Measurements from ENCODE around the gene SPINK8.
"Not testable (repeated sequence)": the region's sequence is repeated elsewhere in the genome, so short reads cannot be mapped to it uniquely, and the experiment has no call there.

SPINK8 gene

GRCh38 chr3:48280881-48281280, 52.6 kb downstream of the SPINK8 start:
- DNase-seq (ENCODE audit: low spot score in 2 of 2), result no peak
- Mint-ChIP-seq H3K4me3 (no peak overlapping the region), H3K4me1 (no peaks in the 10 kb centered on the region), H3K27me3 (no peaks in the 10 kb centered on the region), H3K27ac (no peak overlapping the region), H3K9me3 (no peaks in the 10 kb centered on the region), H3K36me3 (peaks cover 4% of the 10 kb centered on the region)
- ATAC-seq (ENCODE audit: low read depth), result no peak

GRCh38 chr3:48278884-48279559, 54.4 kb downstream of the SPINK8 start:
- H3K9me3 Mint-ChIP-seq, result no peaks in the 10 kb centered on the region
- peaks cover 4% of the 10 kb centered on the region for H3K36me3 Mint-ChIP-seq
- H3K27ac Mint-ChIP-seq, result no peak overlapping the region
- DNase-seq (ENCODE audit: low spot score in 2 of 2), result no peak
- no peak for ATAC-seq (ENCODE audit: low read depth)
- H3K27me3 Mint-ChIP-seq, result no peaks in the 10 kb centered on the region
- no peak overlapping the region for H3K4me3 Mint-ChIP-seq
- no peaks in the 10 kb centered on the region for H3K4me1 Mint-ChIP-seq

GRCh38 chr3:48276911-48277641, 56.4 kb downstream of the SPINK8 start:
- DNase-seq (ENCODE audit: low spot score in 2 of 2), result no peak

GRCh38 chr3:48275287-48276027, 58.0 kb downstream of the SPINK8 start:
- peaks cover 3% of the 10 kb centered on the region for H3K36me3 Mint-ChIP-seq
- no peak overlapping the region for H3K4me3 Mint-ChIP-seq
- H3K4me1 Mint-ChIP-seq, result no peaks in the 10 kb centered on the region
- no peaks in the 10 kb centered on the region for H3K27me3 Mint-ChIP-seq
- no peaks in the 10 kb centered on the region for H3K9me3 Mint-ChIP-seq
- H3K27ac Mint-ChIP-seq, result no peak overlapping the region
- DNase-seq (ENCODE audit: low spot score in 2 of 2), result no peak
- ATAC-seq (ENCODE audit: low read depth), result no peak

More at GRCh38 chr3:48276911-48277641, 56.4 kb downstream of the SPINK8 start:
- no peak overlapping the region for H3K27ac Mint-ChIP-seq
- H3K4me1 Mint-ChIP-seq, result no peaks in the 10 kb centered on the region
- H3K4me3 Mint-ChIP-seq, result no peak overlapping the region
- H3K36me3 Mint-ChIP-seq, result peaks cover 2% of the 10 kb centered on the region
- no peak for ATAC-seq (ENCODE audit: low read depth)
- no peaks in the 10 kb centered on the region for H3K9me3 Mint-ChIP-seq
- H3K27me3 Mint-ChIP-seq, result no peaks in the 10 kb centered on the region

GRCh38 chr3:48274452-48274851, 59.0 kb downstream of the SPINK8 start:
- Mint-ChIP-seq H3K36me3 (peaks cover 7% of the 10 kb centered on the region), H3K27me3 (no peaks in the 10 kb centered on the region), H3K4me1 (no peaks in the 10 kb centered on the region), H3K27ac (no peak overlapping the region), H3K4me3 (no peak overlapping the region), H3K9me3 (no peaks in the 10 kb centered on the region)
- DNase-seq (ENCODE audit: low spot score in 2 of 2) (no peak), ATAC-seq (ENCODE audit: low read depth) (no peak)

- Mint-ChIP-seq H3K36me3 (peaks cover 5% of the 10 kb centered on the region), H3K4me3 (no peak overlapping the region), H3K4me1 (no peaks in the 10 kb centered on the region), H3K27me3 (no peaks in the 10 kb centered on the region), H3K27ac (no peak overlapping the region), H3K9me3 (no peaks in the 10 kb centered on the region)
- peak; percentile 77 for ATAC-seq (ENCODE audit: low read depth)
- peak; percentile 56 to 59 for DNase-seq (ENCODE audit: low spot score in 2 of 2)
Measured at GRCh38 chr3:48273594-48274211, 59.8 kb downstream of the SPINK8 start.

GRCh38 chr3:48271763-48272498, 61.5 kb downstream of the SPINK8 start:
- no peak for ATAC-seq (ENCODE audit: low read depth)
- Mint-ChIP-seq H3K4me3 (no peak overlapping the region), H3K36me3 (peaks cover 12% of the 10 kb centered on the region), H3K27ac (no peak overlapping the region), H3K4me1 (peaks cover 5% of the 10 kb centered on the region), H3K9me3 (no peaks in the 10 kb centered on the region), H3K27me3 (no peaks in the 10 kb centered on the region)
- no peak for DNase-seq (ENCODE audit: low spot score in 2 of 2)

- H3K9me3 Mint-ChIP-seq, H3K4me1 Mint-ChIP-seq: not testable (repeated sequence)
Measured at GRCh38 chr3:48271223-48271622, 62.2 kb downstream of the SPINK8 start.

GRCh38 chr3:48270306-48270705, 63.2 kb downstream of the SPINK8 start:
- no peak overlapping the region for H3K4me3 Mint-ChIP-seq
- no peaks in the 10 kb centered on the region for H3K27me3 Mint-ChIP-seq
- ATAC-seq (ENCODE audit: low read depth) (no peak), DNase-seq (ENCODE audit: low spot score in 2 of 2) (no peak)
- H3K4me1 Mint-ChIP-seq, result peaks cover 5% of the 10 kb centered on the region
- H3K36me3 Mint-ChIP-seq, result peaks cover 15% of the 10 kb centered on the region
- H3K9me3 Mint-ChIP-seq, result no peaks in the 10 kb centered on the region
- no peak overlapping the region for H3K27ac Mint-ChIP-seq

More at GRCh38 chr3:48271223-48271622, 62.2 kb downstream of the SPINK8 start:
- H3K4me3 Mint-ChIP-seq; H3K27ac Mint-ChIP-seq; ATAC-seq (ENCODE audit: low read depth); DNase-seq (ENCODE audit: low spot score in 2 of 2); H3K27me3 Mint-ChIP-seq: not testable (repeated sequence)
- H3K36me3 Mint-ChIP-seq, result peaks cover 15% of the 10 kb centered on the region

GRCh38 chr3:48269592-48269991, 63.9 kb downstream of the SPINK8 start:
- no peak for ATAC-seq (ENCODE audit: low read depth)
- no peak overlapping the region for H3K27ac Mint-ChIP-seq
- peaks cover 15% of the 10 kb centered on the region for H3K36me3 Mint-ChIP-seq
- no peaks in the 10 kb centered on the region for H3K9me3 Mint-ChIP-seq
- no peaks in the 10 kb centered on the region for H3K27me3 Mint-ChIP-seq
- H3K4me1 Mint-ChIP-seq, result peaks cover 5% of the 10 kb centered on the region
- H3K4me3 Mint-ChIP-seq, result no peak overlapping the region
- DNase-seq (ENCODE audit: low spot score in 2 of 2), result no peak

GRCh38 chr3:48268936-48269561, 64.4 kb downstream of the SPINK8 start:
- peaks cover 15% of the 10 kb centered on the region for H3K36me3 Mint-ChIP-seq
- H3K4me1 Mint-ChIP-seq, result peaks cover 5% of the 10 kb centered on the region
- H3K27ac Mint-ChIP-seq, result no peak overlapping the region
- no peak for DNase-seq (ENCODE audit: low spot score in 2 of 2)
- no peaks in the 10 kb centered on the region for H3K9me3 Mint-ChIP-seq
- H3K27me3 Mint-ChIP-seq, result no peaks in the 10 kb centered on the region
- H3K4me3 Mint-ChIP-seq, result no peak overlapping the region
- ATAC-seq (ENCODE audit: low read depth), result no peak

- Mint-ChIP-seq H3K27me3 (no peaks in the 10 kb centered on the region), H3K4me1 (peaks cover 5% of the 10 kb centered on the region), H3K27ac (peak overlapping the region; percentile 82), H3K9me3 (no peaks in the 10 kb centered on the region), H3K4me3 (no peak overlapping the region), H3K36me3 (peaks cover 18% of the 10 kb centered on the region)
- DNase-seq (ENCODE audit: low spot score in 2 of 2), result no peak
- ATAC-seq (ENCODE audit: low read depth), result peak; percentile 71
Measured at GRCh38 chr3:48268381-48268935, 65.0 kb downstream of the SPINK8 start.

GRCh38 chr3:48267782-48268181, 65.7 kb downstream of the SPINK8 start:
- no peak for DNase-seq (ENCODE audit: low spot score in 2 of 2)
- Mint-ChIP-seq H3K27ac (peak overlapping the region; percentile 82), H3K27me3 (no peaks in the 10 kb centered on the region), H3K4me1 (peaks cover 5% of the 10 kb centered on the region), H3K4me3 (no peak overlapping the region), H3K9me3 (no peaks in the 10 kb centered on the region), H3K36me3 (peaks cover 18% of the 10 kb centered on the region)
- no peak for ATAC-seq (ENCODE audit: low read depth)

Data from memory B cell (primary cell).